H54 (cell line): Measurements from ENCODE around the gene UGT1A3.
"Not testable (repeated sequence)": the region's sequence is repeated elsewhere in the genome, so short reads cannot be mapped to it uniquely, and the experiment has no call there.

Experiments used
- DNase-seq: peaks from one replicate; pipeline ENCODE4 v3.0.0; 2011; ENCODE audit warnings: low spot score, mixed read lengths; ENCODE audit not compliant: insufficient read length
- FAIRE-seq: peaks from 3 replicates; lab custom pipeline; 2011; peaks lifted over from hg19 to GRCh38; lab: Jason Lieb, UNC
- POLR2A ChIP-seq: IDR thresholded peaks from 2 replicates; pipeline ENCODE4 v1.6.1; 2011; ENCODE audit warnings: low read depth, mild to moderate bottlenecking, low read length

UGT1A3 gene

DNA sequence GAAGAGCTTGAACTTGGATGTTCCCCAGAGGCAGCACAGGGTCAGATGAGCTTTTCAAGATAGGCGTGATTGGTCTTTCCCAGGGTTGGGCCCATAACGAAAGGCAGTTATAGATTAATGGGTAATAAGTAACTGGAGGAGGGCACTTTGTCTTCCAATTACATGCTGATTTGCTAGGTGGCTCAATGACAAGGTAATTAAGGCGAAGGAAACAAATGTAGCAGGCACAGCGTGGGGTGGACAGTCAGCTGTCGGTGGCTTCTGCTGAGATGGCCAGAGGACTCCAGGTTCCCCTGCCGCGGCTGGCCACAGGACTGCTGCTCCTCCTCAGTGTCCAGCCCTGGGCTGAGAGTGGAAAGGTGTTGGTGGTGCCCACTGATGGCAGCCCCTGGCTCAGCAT is 10.3 kb upstream of the UGT1A3 start, which contains the start of gene UGT1A4:
UGT1A4 (plus strand) TSS at position 185 of the 400 bp plus-strand sequence; CDS start at position 270, 85 bp downstream.
- FAIRE-seq = no peak
- no peak for DNase-seq
- no peak for TF ChIP-seq POLR2A

DNA sequence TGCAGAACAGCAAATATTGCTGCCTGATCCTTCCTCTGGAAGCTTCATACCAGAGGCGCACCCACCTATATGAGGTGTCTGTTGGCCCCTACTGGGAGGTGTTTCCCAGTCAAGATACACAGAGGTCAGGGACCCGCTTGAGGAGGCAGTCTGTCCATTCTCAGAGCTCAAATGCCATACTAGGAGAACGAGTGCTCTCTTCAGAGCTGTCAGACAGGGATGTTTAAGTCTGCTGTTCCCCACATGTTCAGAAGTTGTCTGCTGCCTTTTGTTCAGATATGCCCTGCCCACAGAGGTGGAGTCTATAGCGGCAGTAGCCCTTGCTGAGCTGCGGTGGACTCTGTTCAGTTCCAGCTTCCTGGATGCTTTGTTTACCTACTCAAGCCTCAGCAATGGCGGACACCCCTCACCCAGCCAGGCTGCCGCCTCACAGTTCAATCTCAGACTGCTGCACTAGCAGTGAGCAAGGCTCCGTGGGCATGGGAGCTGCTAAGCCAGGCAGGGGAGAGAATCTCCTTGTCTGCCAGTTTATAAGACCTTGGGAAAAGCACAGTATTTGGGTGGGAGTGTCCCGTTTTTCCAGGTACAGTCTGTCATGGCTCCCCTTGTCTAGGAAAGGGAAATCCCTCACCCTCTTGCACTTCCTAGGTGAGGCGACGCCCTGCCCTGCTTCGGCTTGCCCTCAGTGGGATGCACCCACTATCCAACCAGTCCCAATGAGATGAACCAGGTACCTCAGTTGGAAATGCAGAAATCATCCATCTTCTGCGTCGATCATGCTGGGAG is 8.2 kb downstream of the UGT1A3 start:
- not testable (repeated sequence) for DNase-seq, FAIRE-seq

DNA sequence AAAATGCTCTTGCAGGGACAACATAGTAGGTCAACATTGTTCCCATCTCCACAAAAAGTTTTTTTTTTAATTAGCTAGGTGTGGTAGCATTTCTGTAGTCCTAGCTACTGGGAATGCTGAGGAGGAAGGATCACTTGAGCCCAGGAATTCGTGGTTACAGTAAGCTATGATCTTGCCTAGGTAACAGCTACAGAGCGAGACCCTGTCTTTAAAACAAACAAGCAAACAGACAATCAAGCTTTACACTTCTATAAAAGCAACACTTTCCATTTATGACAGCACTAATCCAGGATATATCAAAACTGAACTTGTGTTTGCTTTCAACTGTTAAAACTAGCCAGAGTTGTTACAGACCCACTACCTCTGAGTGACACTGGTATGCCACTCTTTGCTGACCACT is 12.0 kb downstream of the UGT1A3 start:
- no peak for FAIRE-seq
- no peak for DNase-seq
- no peak for TF ChIP-seq POLR2A

DNA sequence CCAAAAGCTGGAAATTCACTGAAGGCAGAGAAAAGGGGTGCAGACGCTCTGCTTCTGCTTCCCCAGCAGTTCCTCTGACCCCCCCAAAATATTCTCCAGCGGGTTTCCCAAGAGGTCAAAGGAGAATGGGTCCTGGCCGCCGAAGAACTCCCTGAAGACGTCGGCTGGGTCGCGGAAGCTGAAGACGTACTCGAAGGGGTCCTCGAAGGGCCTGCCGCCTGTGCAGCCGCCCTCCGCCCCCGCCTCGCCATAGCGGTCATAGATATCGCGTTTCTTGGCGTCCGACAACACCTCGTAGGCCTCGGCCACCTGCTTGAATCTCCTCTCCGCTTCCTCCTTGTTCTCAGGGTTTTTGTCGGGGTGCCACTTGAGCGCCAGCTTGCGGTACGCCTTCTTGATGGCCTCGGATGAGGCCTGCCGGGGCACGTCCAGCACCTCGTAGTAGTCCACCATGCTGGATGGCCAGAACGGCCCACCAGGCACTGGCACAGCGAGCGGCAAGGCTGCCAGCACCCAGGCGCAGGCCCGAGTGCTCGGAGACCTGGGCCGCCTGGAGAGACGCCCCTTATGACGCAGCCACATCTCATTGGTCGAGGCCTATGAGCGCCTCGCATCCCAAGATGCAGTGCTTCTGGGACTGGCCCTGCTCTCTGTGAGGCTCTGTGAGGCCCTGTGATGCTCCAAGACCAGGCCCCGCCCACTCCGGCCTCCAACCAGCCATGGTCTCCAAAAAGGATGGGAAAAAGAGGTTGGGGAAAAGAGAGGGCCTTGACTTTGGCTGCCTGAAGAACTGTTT is 14.8 kb downstream of the UGT1A3 start:
- TF ChIP-seq POLR2A = no peak
- FAIRE-seq (no peak), DNase-seq (no peak)

DNA sequence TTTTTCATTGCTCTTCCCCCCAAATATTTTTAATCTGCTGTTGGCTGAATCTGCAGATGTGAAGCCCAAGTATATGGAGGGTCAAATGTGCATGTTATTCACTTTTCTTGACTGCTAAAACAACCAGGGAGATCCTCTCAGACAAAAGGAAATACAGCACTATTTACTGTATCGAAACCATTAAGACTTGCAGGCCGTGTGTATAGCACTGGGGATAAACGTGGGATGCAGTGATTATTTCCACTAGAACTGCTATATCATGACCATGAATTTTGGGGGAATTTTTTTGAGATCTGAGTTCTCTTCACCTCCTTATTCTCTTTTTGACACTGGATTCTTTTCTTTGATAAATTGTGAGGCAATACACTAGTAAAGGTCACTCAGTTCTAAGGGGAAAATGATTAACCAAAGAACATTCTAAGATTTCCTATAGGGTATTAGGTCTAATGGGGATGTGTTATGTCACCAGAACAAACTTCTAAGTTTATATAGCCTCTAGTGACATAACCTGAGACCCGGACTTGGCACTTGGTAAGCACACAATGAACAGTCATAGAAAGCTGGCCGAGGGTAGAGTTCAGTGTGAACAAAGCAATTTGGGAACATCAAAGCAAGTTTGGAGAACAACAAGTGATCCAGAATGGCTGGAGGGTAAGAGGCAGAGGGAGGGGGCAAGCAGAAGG is 16.4 kb downstream of the UGT1A3 start:
- TF ChIP-seq POLR2A = no peak
- DNase-seq (no peak), FAIRE-seq (no peak)

DNA sequence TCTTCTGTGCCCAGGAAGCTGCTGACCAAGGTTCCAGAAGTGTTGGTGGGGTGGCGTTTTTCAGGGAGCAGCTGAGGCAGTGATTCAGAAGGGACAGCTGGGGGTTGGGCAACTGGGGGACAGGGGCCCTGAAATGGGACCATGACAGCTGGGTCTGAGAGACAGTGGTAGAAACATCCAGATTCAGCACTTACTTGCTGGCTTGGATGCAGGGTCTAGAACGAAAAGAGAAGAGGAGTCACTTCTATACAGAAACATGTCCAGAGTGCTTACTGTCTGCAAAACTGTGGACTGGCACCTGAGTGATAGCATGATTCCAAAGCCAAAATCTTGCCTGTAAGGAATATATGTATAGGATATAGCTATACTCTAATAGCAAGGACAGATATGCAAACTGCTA is 17.0 kb downstream of the UGT1A3 start:
- DNase-seq, FAIRE-seq: not testable (repeated sequence)

DNA sequence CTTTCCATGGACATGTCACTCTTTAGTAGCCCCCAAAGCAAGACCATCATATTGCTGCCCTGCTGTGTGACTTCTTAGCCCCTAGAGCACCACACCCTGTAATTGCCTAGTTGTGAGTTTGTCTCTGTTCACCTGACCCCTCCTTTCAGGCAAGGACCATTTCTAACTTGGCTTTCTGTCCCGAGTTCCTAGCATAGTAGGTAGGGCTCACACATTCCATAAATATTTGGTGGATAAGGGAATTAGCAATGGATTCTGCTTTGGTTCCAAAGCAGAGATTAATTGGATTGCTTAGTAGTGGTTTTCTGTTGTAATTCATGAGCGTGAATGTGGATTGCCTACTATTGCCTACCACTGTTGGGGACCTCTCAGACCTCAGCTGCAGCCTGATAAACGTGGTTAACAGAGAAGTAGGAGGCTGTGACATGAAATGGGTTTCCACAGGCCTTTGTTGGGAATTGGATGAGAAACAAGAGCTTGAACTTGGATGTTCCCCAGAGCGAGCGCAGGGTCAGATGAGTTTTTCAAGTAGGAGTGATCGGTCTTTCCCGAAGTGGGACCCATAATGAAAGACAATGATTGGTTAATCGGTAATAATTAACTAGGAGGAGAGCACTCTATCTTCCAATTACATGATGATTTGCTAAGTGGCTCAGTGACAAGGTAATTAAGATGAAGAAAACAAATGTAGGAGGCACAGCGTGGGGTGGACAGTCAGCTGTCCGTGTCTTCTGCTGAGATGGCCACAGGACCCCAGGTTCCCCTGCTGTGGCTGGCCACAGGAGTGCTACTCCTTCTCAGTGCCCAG is 17.8 kb downstream of the UGT1A3 start:
- FAIRE-seq (no peak), DNase-seq (no peak)
- no peak for TF ChIP-seq POLR2A

DNA sequence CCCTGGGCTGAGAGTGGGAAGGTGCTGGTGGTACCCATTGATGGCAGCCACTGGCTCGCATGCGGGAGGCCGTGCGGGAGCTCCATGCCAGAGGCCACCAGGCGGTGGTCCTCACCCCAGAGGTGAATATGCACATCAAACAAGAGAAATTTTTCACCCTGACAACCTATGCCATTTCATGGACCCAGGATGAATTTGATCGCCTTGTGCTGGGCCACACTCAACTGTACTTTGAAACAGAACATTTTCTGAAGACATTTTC is 18.4 kb downstream of the UGT1A3 start:
- DNase-seq (no peak), FAIRE-seq (no peak)
- TF ChIP-seq POLR2A = no peak

DNA sequence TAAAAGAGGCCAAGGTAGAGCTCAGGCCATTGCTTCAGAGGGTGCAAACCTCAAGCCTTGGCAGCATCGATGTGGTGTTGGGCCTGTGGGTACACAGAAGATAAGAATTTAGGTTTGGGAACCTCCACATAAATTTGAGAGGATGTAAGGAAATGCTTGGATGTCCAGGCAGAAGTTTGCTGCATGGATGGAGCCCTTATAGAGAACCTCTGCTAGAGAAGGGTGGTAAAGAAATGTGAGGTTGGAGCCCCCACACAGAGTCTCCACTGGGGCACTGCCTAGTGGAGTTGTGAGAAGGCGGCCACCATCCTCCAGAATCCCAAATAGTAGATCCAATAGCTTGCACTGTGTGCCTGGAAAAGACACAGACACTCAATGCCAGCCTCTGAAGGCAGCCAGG is 21.8 kb downstream of the UGT1A3 start:
- not testable (repeated sequence) for FAIRE-seq, DNase-seq

DNA sequence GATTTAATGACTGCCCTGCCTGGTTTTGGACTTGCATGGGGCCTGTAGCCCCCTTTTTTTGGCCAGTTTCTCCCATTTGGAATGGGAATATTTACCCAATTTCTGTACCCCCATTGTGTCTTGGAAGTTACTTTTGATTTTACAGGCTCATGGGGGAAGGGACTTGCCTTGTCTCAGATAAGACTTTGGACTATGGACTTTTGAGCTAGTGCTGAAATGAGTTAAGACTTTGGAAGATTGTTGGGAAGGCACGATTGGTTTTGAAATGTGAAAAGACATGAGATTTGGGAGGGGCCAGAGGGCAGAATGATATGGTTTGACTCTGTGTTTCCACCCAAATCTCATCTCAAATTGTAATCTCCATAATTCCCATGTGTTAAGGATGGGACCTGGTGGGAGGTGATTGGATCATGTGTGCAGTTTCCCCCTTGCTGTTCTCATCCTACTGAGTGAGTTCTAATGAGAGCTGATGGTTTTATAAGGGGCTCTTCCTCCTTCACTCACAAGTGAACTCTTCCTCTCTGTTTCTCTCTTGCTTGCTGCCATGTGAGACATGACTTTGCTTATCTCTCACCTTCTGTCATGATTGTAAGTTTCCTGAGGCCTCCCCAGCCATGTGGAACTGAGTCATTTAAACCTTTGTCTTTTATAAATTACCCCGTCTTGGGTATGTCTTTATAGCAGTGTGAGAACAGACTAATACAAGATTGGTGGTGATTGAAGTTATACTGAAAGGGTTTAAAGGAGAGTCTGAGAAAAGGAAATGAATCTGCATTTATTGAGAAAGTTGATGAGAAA is 22.6 kb downstream of the UGT1A3 start:
- FAIRE-seq, DNase-seq: not testable (repeated sequence)

DNA sequence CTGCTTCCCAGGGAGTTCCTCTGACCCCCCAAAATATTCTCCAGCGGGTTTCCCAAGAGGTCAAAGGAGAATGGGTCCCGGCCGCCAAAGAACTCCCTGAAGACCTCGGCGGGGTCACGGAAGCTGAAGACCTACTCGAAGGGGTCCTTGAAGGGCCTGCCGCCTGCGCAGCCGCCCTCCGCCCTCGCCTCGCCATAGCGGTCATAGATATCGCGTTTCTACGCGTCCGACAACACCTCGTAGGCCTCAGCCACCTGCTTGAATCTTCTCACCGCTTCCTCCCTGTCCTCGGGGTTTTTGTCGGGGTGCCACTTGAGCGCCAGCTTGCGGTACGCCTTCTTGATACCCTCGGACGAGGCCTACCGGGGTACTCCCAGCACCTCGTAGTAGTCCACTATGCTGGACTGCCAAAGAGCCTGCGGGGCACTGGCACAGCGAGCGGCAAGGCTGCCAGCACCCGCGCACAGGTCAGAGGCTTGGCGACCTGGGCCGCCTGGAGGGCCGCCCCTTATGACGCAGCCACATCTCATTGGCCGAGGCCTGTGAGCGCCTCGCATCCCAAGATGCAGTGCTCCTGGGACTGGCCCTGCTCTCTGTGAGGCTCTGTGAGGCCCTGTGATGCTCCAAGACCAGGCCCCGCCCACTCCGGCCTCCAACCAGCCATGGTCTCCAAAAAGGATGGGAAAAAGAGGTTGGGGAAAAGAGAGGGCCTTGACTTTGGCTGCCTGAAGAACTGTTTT is 26.2 kb downstream of the UGT1A3 start:
- TF ChIP-seq POLR2A = no peak
- DNase-seq = no peak
- no peak for FAIRE-seq

DNA sequence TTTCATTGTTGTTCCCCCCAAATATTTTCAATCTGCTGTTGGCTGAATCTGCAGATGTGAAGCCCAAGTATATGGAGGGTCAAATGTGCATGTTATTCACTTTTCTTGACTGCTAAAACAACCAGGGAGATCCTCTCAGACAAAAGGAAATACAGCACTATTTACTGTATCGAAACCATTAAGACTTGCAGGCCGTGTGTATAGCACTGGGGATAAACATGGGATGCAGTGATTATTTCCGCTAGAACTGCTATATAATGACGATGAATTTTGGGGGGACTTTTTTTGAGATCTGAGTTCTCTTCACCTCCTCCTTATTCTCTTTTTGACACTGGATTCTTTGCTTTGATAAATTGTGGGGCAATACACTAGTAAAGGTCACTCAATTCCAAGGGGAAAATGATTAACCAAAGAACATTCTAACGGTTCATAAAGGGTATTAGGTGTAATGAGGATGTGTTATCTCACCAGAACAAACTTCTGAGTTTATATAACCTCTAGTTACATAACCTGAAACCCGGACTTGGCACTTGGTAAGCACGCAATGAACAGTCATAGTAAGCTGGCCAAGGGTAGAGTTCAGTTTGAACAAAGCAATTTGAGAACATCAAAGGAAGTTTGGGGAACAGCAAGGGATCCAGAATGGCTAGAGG is 27.7 kb downstream of the UGT1A3 start:
- DNase-seq (no peak), FAIRE-seq (no peak)
- TF ChIP-seq POLR2A = no peak
